ENCODE measurements around the gene CYP46A1.

CYP46A1 gene

DNA sequence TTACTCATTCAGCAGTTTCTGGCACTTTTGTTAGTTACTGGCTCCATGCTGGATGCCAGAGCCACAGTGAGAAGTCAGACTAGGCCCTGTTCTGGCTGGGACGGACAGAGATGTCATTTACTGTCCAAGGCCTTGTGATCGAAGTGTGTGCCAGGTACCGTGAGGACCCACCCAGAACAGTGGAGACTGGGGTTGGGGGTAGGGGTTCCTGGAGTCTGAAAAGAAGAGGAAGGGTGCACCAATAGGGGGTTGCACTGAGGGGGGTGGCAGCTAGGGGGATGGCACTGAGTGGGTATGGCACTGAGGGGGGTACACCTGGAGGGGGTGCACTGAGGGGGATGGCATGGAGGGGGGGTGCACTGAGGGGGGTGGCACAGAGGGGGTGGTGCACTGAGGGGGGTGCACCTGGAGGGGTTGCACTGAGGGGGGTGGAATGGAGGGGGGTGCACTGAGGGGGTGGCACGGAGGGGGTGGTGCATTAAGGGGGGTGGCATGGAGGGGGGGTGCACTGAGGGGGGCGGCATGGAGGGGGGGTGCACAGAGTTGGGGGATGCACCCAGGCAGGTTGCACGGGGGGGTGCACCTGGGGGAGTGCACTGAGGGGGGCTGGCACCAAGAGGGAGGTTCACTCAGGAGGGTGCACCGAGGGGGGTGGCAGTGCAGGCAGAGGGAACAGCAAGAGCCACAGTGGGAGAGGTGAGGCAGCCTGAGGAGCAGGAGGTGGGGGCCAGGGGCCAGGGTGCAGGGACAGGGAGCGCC lies 10.6 kb upstream of the CYP46A1 start:
- TF ChIP-seq TEAD4 (IDR thresholded peaks at IDR 0.05) = no peak
- TF ChIP-seq FOXM1 (IDR thresholded peaks at IDR 0.05; ENCODE audit: borderline replicate concordance, low read depth) = no peak
- TF ChIP-seq ZBTB7A (IDR thresholded peaks at IDR 0.05; ENCODE audit: low read depth) = no peak
- TF ChIP-seq, protein P1, sequence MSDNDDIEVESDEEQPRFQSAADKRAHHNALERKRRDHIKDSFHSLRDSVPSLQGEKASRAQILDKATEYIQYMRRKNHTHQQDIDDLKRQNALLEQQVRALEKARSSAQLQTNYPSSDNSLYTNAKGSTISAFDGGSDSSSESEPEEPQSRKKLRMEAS (IDR thresholded peaks at IDR 0.05) = no peak
- no peak for TF ChIP-seq TCF12 (IDR thresholded peaks at IDR 0.05; ENCODE audit: low read depth)
- TF ChIP-seq EGR1 (IDR thresholded peaks at IDR 0.05) = no peak
- TF ChIP-seq EP300 (IDR thresholded peaks at IDR 0.05; ENCODE audit: borderline replicate concordance) = no peak
- TF ChIP-seq TAF1 (IDR thresholded peaks at IDR 0.05; ENCODE audit: low read depth) = no peak
- TF ChIP-seq, protein P2, sequence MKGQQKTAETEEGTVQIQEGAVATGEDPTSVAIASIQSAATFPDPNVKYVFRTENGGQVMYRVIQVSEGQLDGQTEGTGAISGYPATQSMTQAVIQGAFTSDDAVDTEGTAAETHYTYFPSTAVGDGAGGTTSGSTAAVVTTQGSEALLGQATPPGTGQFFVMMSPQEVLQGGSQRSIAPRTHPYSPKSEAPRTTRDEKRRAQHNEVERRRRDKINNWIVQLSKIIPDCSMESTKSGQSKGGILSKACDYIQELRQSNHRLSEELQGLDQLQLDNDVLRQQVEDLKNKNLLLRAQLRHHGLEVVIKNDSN (IDR thresholded peaks at IDR 0.05) = no peak
- TF ChIP-seq NFIC (IDR thresholded peaks at IDR 0.05) = no peak
- TF ChIP-seq CEBPB (IDR thresholded peaks at IDR 0.05) = no peak
- no peak for TF ChIP-seq RAD21 (IDR thresholded peaks at IDR 0.05; ENCODE audit: low read depth)
- TF ChIP-seq YY1 (IDR thresholded peaks at IDR 0.05; ENCODE audit: low read depth) = no peak
- no peak for TF ChIP-seq CREB1 (IDR thresholded peaks at IDR 0.05; ENCODE audit: low read depth)
- TF ChIP-seq, protein P3, sequence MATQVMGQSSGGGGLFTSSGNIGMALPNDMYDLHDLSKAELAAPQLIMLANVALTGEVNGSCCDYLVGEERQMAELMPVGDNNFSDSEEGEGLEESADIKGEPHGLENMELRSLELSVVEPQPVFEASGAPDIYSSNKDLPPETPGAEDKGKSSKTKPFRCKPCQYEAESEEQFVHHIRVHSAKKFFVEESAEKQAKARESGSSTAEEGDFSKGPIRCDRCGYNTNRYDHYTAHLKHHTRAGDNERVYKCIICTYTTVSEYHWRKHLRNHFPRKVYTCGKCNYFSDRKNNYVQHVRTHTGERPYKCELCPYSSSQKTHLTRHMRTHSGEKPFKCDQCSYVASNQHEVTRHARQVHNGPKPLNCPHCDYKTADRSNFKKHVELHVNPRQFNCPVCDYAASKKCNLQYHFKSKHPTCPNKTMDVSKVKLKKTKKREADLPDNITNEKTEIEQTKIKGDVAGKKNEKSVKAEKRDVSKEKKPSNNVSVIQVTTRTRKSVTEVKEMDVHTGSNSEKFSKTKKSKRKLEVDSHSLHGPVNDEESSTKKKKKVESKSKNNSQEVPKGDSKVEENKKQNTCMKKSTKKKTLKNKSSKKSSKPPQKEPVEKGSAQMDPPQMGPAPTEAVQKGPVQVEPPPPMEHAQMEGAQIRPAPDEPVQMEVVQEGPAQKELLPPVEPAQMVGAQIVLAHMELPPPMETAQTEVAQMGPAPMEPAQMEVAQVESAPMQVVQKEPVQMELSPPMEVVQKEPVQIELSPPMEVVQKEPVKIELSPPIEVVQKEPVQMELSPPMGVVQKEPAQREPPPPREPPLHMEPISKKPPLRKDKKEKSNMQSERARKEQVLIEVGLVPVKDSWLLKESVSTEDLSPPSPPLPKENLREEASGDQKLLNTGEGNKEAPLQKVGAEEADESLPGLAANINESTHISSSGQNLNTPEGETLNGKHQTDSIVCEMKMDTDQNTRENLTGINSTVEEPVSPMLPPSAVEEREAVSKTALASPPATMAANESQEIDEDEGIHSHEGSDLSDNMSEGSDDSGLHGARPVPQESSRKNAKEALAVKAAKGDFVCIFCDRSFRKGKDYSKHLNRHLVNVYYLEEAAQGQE (IDR thresholded peaks at IDR 0.05; ENCODE audit: low read depth) = no peak

- TF ChIP-seq EGR1 (IDR thresholded peaks at IDR 0.05) = no peak
- no peak for TF ChIP-seq EP300 (IDR thresholded peaks at IDR 0.05; ENCODE audit: borderline replicate concordance)
- no peak for TF ChIP-seq NFIC (IDR thresholded peaks at IDR 0.05)
- no peak for TF ChIP-seq TAF1 (IDR thresholded peaks at IDR 0.05; ENCODE audit: low read depth)
- no peak for TF ChIP-seq YY1 (IDR thresholded peaks at IDR 0.05; ENCODE audit: low read depth)
- TF ChIP-seq CEBPB (IDR thresholded peaks at IDR 0.05) = no peak
- TF ChIP-seq, protein P1 (IDR thresholded peaks at IDR 0.05) = no peak
- no peak for TF ChIP-seq RAD21 (IDR thresholded peaks at IDR 0.05; ENCODE audit: low read depth)
- no peak for TF ChIP-seq FOXM1 (IDR thresholded peaks at IDR 0.05; ENCODE audit: borderline replicate concordance, low read depth)
- no peak for TF ChIP-seq CREB1 (IDR thresholded peaks at IDR 0.05; ENCODE audit: low read depth)
- no peak for TF ChIP-seq ZBTB7A (IDR thresholded peaks at IDR 0.05; ENCODE audit: low read depth)
- TF ChIP-seq, protein P2 (IDR thresholded peaks at IDR 0.05) = no peak
- no peak for TF ChIP-seq TEAD4 (IDR thresholded peaks at IDR 0.05)
- TF ChIP-seq TCF12 (IDR thresholded peaks at IDR 0.05; ENCODE audit: low read depth) = no peak
- TF ChIP-seq, protein P3 (IDR thresholded peaks at IDR 0.05; ENCODE audit: low read depth) = no peak
These were observed 9.9 kb upstream of the CYP46A1 start for GRCh38 chr14:99674064-99674650.

DNA sequence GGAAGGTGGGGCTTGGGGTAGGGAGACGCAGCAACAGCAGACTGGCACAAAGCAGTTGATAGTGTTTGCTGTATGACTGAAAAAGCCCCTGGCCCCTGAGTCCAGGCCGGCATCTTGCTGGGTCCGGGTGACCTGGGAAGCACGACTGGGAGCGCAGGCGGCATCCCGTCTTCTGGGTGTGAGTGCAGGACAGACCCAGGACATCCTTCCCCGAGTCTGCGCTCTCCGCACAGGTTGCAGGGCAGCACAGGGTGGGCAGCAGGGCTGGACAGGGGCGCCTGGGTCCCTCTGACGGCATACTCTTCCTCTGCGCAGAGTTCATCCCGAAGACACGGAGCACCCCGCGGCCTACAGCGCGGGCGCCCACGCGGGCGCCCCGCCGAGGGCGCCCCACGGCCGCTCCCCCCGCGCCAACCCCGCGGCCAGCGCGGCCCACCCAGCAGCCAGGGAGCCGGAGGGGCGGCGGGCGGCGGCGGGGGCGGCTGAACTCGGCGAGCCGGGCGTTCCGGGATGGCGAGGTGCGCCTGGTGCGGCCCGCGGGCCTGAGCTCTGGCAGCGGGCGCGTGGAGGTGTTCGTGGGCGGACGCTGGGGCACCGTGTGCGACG lies 9.2 kb upstream of the CYP46A1 start:
- TF ChIP-seq CEBPB (IDR thresholded peaks at IDR 0.05) (no peak), RAD21 (IDR thresholded peaks at IDR 0.05; ENCODE audit: low read depth) (no peak), TAF1 (IDR thresholded peaks at IDR 0.05; ENCODE audit: low read depth) (no peak), YY1 (IDR thresholded peaks at IDR 0.05; ENCODE audit: low read depth) (no peak), NFIC (IDR thresholded peaks at IDR 0.05) (no peak), FOXM1 (IDR thresholded peaks at IDR 0.05; ENCODE audit: borderline replicate concordance, low read depth) (no peak), ZBTB7A (IDR thresholded peaks at IDR 0.05; ENCODE audit: low read depth) (no peak), CREB1 (IDR thresholded peaks at IDR 0.05; ENCODE audit: low read depth) (no peak), TEAD4 (IDR thresholded peaks at IDR 0.05) (no peak), EGR1 (IDR thresholded peaks at IDR 0.05) (no peak), TCF12 (IDR thresholded peaks at IDR 0.05; ENCODE audit: low read depth) (no peak), EP300 (IDR thresholded peaks at IDR 0.05; ENCODE audit: borderline replicate concordance) (no peak)
- TF ChIP-seq, protein P1 (IDR thresholded peaks at IDR 0.05) = no peak
- TF ChIP-seq, protein P3 (IDR thresholded peaks at IDR 0.05; ENCODE audit: low read depth) = no peak
- TF ChIP-seq, protein P2 (IDR thresholded peaks at IDR 0.05) = no peak
